ENCODE data around the gene CFAP92. TPM values are rescaled to one million over a fixed set of nuclear protein-coding genes. Genes with fewer than 3 reads are reported as not detected.

CFAP92 gene
- total and polyA plus RNA-seq, 2 donors: 2.0 to 10.0 TPM

GRCh38 chr3:129003578-129004112, 9.8 kb upstream of the CFAP92 start:
- Histone ChIP-seq H3K27me3 (ENCODE audit: control insufficient read depth in 2 of 2, insufficient read depth in 1 of 2, low read length in 1 of 2) (peaks cover 7 to 37% of the 10 kb centered on the region in 2 donors), H3K9me3 (ENCODE audit: control insufficient read depth in 2 of 2, insufficient read depth in 1 of 2, low read length in 1 of 2) (peaks cover 0 to 10% of the 10 kb centered on the region in 2 donors), H3K4me3 (ENCODE audit: low read length in 2 of 2) (peak overlapping the region in 1 of 2 donors; percentile 11), H3K27ac (ENCODE audit: low read depth in 1 of 2, low read length in 1 of 2) (no peak overlapping the region), H3K4me1 (ENCODE audit: control insufficient read depth in 2 of 2, insufficient read depth in 2 of 2, low read length in 2 of 2) (peaks cover 43 to 72% of the 10 kb centered on the region in 2 donors), H3K36me3 (ENCODE audit: control insufficient read depth in 2 of 2, insufficient read depth in 2 of 2, low read length in 1 of 2) (no peaks in the 10 kb centered on the region)
- WGBS: 22% methylated on average over 55 of the region's 55 CpGs
- DNase-seq (ENCODE audit: low read depth in 6 of 9, low spot score in 9 of 9): peak in 3 of 9 donors; percentile 55 to 67 (median 57)

DNA sequence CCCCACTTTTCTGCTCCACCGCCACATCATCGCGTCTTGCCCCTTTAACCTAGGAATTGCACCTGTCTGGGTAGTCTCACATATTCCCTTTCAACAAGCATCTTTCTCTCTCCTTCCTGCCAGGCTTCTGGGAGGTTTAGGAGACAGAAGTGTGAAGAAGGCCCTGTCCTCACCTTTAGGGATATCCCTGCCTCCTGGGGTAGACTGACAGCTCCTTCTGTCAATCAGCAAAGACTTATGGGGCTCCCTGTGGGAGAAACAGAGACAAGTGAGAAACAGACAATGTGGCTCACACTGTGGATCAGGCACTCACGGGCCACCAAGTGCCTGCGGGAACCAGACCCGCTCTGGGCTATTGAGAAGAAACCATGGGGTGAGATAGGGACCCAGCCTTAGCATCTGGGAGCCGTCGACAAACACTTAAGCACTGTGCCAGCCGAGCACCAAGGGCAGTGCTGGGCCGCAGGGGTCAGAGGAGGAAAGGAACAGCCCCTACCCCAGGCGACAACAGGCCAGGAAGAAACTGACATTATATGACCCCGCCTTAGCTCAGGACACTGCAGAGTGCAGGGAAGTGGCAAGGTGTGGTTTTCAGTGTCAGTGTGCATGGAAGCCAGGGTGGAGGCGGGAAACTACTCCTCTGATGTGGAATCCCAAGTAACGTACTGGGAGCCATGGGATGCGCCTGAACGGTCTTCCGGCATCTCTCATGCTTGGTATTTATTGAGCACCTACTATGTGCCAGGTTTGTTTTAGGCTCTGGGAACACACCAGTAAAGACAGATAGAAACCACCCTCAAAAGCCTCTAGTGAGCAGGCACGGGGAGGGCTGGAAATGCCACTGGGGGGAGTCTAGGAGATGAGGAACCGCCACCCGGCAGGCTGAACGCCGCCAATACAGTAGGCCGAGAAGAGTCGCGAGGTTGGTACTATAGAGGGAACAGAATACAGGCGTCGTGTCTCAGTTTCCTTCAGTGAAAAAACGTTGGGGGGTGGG, 9.0 kb upstream of the CFAP92 start:
- Histone ChIP-seq H3K4me1 (ENCODE audit: control insufficient read depth in 2 of 2, insufficient read depth in 2 of 2, low read length in 2 of 2) (peaks cover 48 to 74% of the 10 kb centered on the region in 2 donors), H3K36me3 (ENCODE audit: control insufficient read depth in 2 of 2, insufficient read depth in 2 of 2, low read length in 1 of 2) (no peaks in the 10 kb centered on the region), H3K27me3 (ENCODE audit: control insufficient read depth in 2 of 2, insufficient read depth in 1 of 2, low read length in 1 of 2) (peaks cover 7 to 37% of the 10 kb centered on the region in 2 donors), H3K27ac (ENCODE audit: low read depth in 1 of 2, low read length in 1 of 2) (no peak overlapping the region), H3K4me3 (ENCODE audit: low read length in 2 of 2) (peak overlapping the region; percentile 63 to 75), H3K9me3 (ENCODE audit: control insufficient read depth in 2 of 2, insufficient read depth in 1 of 2, low read length in 1 of 2) (peaks cover 0 to 10% of the 10 kb centered on the region in 2 donors)
- DNase-seq (ENCODE audit: low read depth in 6 of 9, low spot score in 9 of 9): no peak
- whole genome bisulfite sequencing: 77% methylated on average over 28 of the region's 28 CpGs

- Histone ChIP-seq H3K36me3 (ENCODE audit: control insufficient read depth in 2 of 2, insufficient read depth in 2 of 2, low read length in 1 of 2) (no peaks in the 10 kb centered on the region), H3K27ac (ENCODE audit: low read depth in 1 of 2, low read length in 1 of 2) (no peak overlapping the region), H3K4me1 (ENCODE audit: control insufficient read depth in 2 of 2, insufficient read depth in 2 of 2, low read length in 2 of 2) (peaks cover 50 to 69% of the 10 kb centered on the region in 2 donors), H3K9me3 (ENCODE audit: control insufficient read depth in 2 of 2, insufficient read depth in 1 of 2, low read length in 1 of 2) (peaks cover 0 to 10% of the 10 kb centered on the region in 2 donors), H3K27me3 (ENCODE audit: control insufficient read depth in 2 of 2, insufficient read depth in 1 of 2, low read length in 1 of 2) (peaks cover 7 to 37% of the 10 kb centered on the region in 2 donors), H3K4me3 (ENCODE audit: low read length in 2 of 2) (peak overlapping the region; percentile 63 to 75)
- 2% methylated on average over 81 of the region's 81 CpGs for WGBS
- peak in 2 of 9 donors; percentile 70 to 83 for DNase-seq (ENCODE audit: low read depth in 6 of 9, low spot score in 9 of 9)
Measured at GRCh38 chr3:129001806-129002572, 8.1 kb upstream of the CFAP92 start.

DNA sequence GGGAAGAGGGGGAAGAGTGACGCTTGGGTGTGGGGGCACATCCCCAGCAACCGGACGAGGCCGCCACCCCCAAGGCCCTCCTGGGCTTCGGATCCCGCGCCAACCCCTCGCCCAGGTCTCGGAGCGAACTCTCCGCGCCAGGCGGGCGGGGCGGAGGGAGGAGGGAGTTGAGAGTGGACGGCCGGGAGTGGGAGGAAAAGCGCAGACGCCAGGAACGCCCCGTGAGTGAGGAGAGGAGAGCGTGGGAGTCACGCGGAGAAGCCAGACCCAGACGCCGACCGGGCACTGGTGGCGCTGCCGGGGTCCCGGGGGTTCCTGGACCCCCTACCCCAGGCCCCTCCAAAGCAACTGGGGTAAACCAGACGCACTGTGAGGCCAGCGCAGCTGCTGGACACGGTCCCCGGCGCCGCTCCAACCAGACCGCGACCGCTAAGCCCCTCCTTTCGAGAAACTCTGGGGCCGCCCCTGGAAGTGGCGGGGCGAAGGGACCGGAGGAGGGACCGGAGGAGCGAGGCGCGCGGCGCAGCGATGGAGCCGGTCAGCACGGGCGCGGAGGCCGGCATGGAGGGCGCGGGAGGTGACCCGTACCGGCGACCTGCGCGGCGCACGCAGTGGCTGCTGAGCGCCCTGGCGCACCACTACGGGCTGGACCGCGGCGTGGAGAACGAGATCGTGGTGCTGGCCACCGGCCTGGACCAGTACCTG, 7.4 kb upstream of the CFAP92 start, which contains the start of gene EFCC1:
EFCC1 (plus strand) TSS at position 204 of the 705 bp plus-strand sequence; CDS start at position 529, 325 bp downstream.
- DNase-seq (ENCODE audit: low read depth in 6 of 9, low spot score in 9 of 9): peak in 1 of 9 donors; percentile 62
- peak within 1 kb of the TSS; percentile 25 to 92 for H3K27ac ChIP-seq (ENCODE audit: low read depth in 1 of 2, low read length in 1 of 2)
- peaks cover 0 to 10% of the 10 kb centered on the region in 2 donors for H3K9me3 ChIP-seq (ENCODE audit: control insufficient read depth in 2 of 2, insufficient read depth in 1 of 2, low read length in 1 of 2)
- H3K27me3 ChIP-seq (ENCODE audit: control insufficient read depth in 2 of 2, insufficient read depth in 1 of 2, low read length in 1 of 2): peaks cover 7 to 37% of the 10 kb centered on the region in 2 donors
- no peaks in the 10 kb centered on the region for H3K36me3 ChIP-seq (ENCODE audit: control insufficient read depth in 2 of 2, insufficient read depth in 2 of 2, low read length in 1 of 2)
- H3K4me3 ChIP-seq (ENCODE audit: low read length in 2 of 2): peak within 1 kb of the TSS; percentile 63 to 75
- H3K4me1 ChIP-seq (ENCODE audit: control insufficient read depth in 2 of 2, insufficient read depth in 2 of 2, low read length in 2 of 2): peaks cover 57 to 76% of the 10 kb centered on the region in 2 donors
- 6% methylated on average over 74 of the region's 74 CpGs for WGBS

DNA sequence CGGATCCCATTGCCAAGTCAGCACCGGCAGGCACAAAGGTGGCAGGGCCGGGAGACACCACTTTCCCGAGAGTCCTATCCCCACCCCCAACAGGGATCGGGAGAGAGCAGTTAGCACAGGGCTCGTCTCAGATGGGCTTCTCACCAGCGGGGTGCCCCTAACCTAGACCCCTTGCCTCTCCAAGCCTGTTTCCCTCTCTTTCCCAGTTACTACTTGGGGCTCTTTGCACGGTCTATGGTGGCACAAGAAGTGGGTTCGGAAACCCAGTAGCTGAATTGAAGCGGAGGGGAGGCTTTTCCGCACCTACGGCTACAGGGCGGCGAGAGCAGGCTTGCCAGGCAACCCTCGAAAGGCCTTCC, 6.8 kb upstream of the CFAP92 start:
- peaks cover 62 to 81% of the 10 kb centered on the region in 2 donors for H3K4me1 ChIP-seq (ENCODE audit: control insufficient read depth in 2 of 2, insufficient read depth in 2 of 2, low read length in 2 of 2)

DNA sequence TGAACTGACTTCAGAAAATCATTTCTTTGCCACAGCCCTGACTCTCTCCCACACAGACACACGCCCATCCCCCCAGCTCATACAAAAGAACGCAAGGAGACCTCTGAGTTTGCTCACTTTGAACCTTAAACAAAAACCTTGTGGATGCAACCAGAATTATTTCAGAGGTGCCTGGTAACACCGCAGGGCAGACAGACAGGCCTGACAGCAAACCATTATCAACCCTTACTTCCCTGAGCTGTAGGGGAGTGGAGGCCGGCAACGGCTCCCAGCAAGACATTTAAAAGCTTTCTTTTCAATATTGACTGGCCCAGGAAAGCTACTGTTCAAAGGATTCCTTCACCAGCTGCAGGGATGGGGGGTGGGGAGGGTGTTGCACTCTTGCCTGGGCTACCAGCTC, 5.2 kb upstream of the CFAP92 start:
- 8% methylated on average over 5 of the region's 5 CpGs for WGBS
- no peaks in the 10 kb centered on the region for H3K36me3 ChIP-seq (ENCODE audit: control insufficient read depth in 2 of 2, insufficient read depth in 2 of 2, low read length in 1 of 2)
- DNase-seq (ENCODE audit: low read depth in 6 of 9, low spot score in 9 of 9): peak in 5 of 9 donors; percentile 61 to 87 (median 67)
- peak overlapping the region; percentile 89 to 92 for H3K27ac ChIP-seq (ENCODE audit: low read depth in 1 of 2, low read length in 1 of 2)
- peaks cover 0 to 10% of the 10 kb centered on the region in 2 donors for H3K9me3 ChIP-seq (ENCODE audit: control insufficient read depth in 2 of 2, insufficient read depth in 1 of 2, low read length in 1 of 2)
- H3K4me1 ChIP-seq (ENCODE audit: control insufficient read depth in 2 of 2, insufficient read depth in 2 of 2, low read length in 2 of 2): peaks cover 71 to 81% of the 10 kb centered on the region in 2 donors
- peak overlapping the region; percentile 8 to 33 for H3K4me3 ChIP-seq (ENCODE audit: low read length in 2 of 2)
- peaks cover 7 to 34% of the 10 kb centered on the region in 2 donors for H3K27me3 ChIP-seq (ENCODE audit: control insufficient read depth in 2 of 2, insufficient read depth in 1 of 2, low read length in 1 of 2)

More for the DNA sequence above, 6.8 kb upstream of the CFAP92 start:
- no peak for DNase-seq (ENCODE audit: low read depth in 6 of 9, low spot score in 9 of 9)
- peaks cover 7 to 37% of the 10 kb centered on the region in 2 donors for H3K27me3 ChIP-seq (ENCODE audit: control insufficient read depth in 2 of 2, insufficient read depth in 1 of 2, low read length in 1 of 2)
- 85% methylated on average over 15 of the region's 15 CpGs for WGBS
- peak overlapping the region; percentile 63 to 75 for H3K4me3 ChIP-seq (ENCODE audit: low read length in 2 of 2)
- peak overlapping the region in 1 of 2 donors; percentile 92 for H3K27ac ChIP-seq (ENCODE audit: low read depth in 1 of 2, low read length in 1 of 2)
- no peaks in the 10 kb centered on the region for H3K36me3 ChIP-seq (ENCODE audit: control insufficient read depth in 2 of 2, insufficient read depth in 2 of 2, low read length in 1 of 2)
- H3K9me3 ChIP-seq (ENCODE audit: control insufficient read depth in 2 of 2, insufficient read depth in 1 of 2, low read length in 1 of 2): peaks cover 0 to 10% of the 10 kb centered on the region in 2 donors

- Histone ChIP-seq H3K4me1 (ENCODE audit: control insufficient read depth in 2 of 2, insufficient read depth in 2 of 2, low read length in 2 of 2) (peaks cover 68 to 82% of the 10 kb centered on the region in 2 donors), H3K4me3 (ENCODE audit: low read length in 2 of 2) (peak overlapping the region; percentile 8 to 33), H3K27me3 (ENCODE audit: control insufficient read depth in 2 of 2, insufficient read depth in 1 of 2, low read length in 1 of 2) (peaks cover 7 to 31% of the 10 kb centered on the region in 2 donors), H3K36me3 (ENCODE audit: control insufficient read depth in 2 of 2, insufficient read depth in 2 of 2, low read length in 1 of 2) (no peaks in the 10 kb centered on the region), H3K9me3 (ENCODE audit: control insufficient read depth in 2 of 2, insufficient read depth in 1 of 2, low read length in 1 of 2) (peaks cover 0 to 10% of the 10 kb centered on the region in 2 donors), H3K27ac (ENCODE audit: low read depth in 1 of 2, low read length in 1 of 2) (peak overlapping the region; percentile 86 to 92)
- DNase-seq (ENCODE audit: low read depth in 6 of 9, low spot score in 9 of 9): peak in 2 of 9 donors; percentile 44 to 74
- 7% methylated on average over 3 of the region's 3 CpGs for WGBS
Measured at GRCh38 chr3:128998561-128998960, 4.7 kb upstream of the CFAP92 start.

GRCh38 chr3:128997486-128998133, 3.7 kb upstream of the CFAP92 start:
- Histone ChIP-seq H3K27me3 (ENCODE audit: control insufficient read depth in 2 of 2, insufficient read depth in 1 of 2, low read length in 1 of 2) (peaks cover 4 to 21% of the 10 kb centered on the region in 2 donors), H3K4me3 (ENCODE audit: low read length in 2 of 2) (no peak overlapping the region), H3K27ac (ENCODE audit: low read depth in 1 of 2, low read length in 1 of 2) (peak overlapping the region in 1 of 2 donors; percentile 92), H3K36me3 (ENCODE audit: control insufficient read depth in 2 of 2, insufficient read depth in 2 of 2, low read length in 1 of 2) (no peaks in the 10 kb centered on the region), H3K4me1 (ENCODE audit: control insufficient read depth in 2 of 2, insufficient read depth in 2 of 2, low read length in 2 of 2) (peaks cover 66 to 82% of the 10 kb centered on the region in 2 donors), H3K9me3 (ENCODE audit: control insufficient read depth in 2 of 2, insufficient read depth in 1 of 2, low read length in 1 of 2) (peaks cover 0 to 10% of the 10 kb centered on the region in 2 donors)
- no peak for DNase-seq (ENCODE audit: low read depth in 6 of 9, low spot score in 9 of 9)
- 77% methylated on average over 4 of the region's 4 CpGs for WGBS

All from thymus (tissue), 11 donors.